Choroid plexus epithelial cell (primary cell): ENCODE measurements around the gene STAP2.
"Not testable (repeated sequence)": the region's sequence is repeated elsewhere in the genome, so short reads cannot be mapped to it uniquely, and the experiment has no call there.

ENCODE experiments used
- DNase-seq: peaks from one replicate; pipeline ENCODE4 v3.0.0-alpha.2; 2010; ENCODE audit warnings: low read depth
- H3K4me3 ChIP-seq: 2 replicates; pipeline ENCODE4 v1.5.1; 2011; ENCODE audit warnings: low read depth, mild to moderate bottlenecking, control low read depth, low read length, moderate library complexity
- TF ChIP-seq, protein P1 (sequence below): conservative IDR thresholded peaks from 2 replicates; pipeline ENCODE4 v1.5.1; 2011; ENCODE audit warnings: low read depth, mild to moderate bottlenecking, control low read depth, inconsistent platforms, low read length, moderate library complexity

STAP2 gene

DNA sequence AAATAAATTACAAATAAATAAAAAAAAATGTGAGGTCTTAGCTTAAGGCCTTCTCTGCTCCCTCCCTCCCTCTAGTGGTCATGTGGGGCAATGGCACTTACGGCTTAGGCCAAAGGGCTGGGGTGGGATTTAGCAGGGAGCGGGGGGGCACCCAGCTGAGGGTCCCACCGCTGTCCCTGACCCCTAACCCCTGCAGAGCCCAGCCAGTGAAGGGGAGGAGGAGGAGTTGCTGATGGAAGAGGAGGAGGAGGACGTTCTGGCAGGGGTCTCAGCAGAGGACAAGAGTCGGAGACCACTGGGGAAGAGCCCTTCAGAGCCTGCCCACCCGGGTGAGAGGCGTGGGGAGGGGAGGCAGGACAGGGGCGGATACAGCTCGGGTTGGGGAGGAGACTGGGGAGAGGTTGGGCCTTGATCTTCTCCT lies 14.1 kb upstream of the STAP2 start:
- no peak overlapping the region for H3K4me3 ChIP-seq
- peak; percentile 81 for DNase-seq
- TF ChIP-seq, protein P1, sequence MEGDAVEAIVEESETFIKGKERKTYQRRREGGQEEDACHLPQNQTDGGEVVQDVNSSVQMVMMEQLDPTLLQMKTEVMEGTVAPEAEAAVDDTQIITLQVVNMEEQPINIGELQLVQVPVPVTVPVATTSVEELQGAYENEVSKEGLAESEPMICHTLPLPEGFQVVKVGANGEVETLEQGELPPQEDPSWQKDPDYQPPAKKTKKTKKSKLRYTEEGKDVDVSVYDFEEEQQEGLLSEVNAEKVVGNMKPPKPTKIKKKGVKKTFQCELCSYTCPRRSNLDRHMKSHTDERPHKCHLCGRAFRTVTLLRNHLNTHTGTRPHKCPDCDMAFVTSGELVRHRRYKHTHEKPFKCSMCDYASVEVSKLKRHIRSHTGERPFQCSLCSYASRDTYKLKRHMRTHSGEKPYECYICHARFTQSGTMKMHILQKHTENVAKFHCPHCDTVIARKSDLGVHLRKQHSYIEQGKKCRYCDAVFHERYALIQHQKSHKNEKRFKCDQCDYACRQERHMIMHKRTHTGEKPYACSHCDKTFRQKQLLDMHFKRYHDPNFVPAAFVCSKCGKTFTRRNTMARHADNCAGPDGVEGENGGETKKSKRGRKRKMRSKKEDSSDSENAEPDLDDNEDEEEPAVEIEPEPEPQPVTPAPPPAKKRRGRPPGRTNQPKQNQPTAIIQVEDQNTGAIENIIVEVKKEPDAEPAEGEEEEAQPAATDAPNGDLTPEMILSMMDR, result peak; percentile 78

DNA sequence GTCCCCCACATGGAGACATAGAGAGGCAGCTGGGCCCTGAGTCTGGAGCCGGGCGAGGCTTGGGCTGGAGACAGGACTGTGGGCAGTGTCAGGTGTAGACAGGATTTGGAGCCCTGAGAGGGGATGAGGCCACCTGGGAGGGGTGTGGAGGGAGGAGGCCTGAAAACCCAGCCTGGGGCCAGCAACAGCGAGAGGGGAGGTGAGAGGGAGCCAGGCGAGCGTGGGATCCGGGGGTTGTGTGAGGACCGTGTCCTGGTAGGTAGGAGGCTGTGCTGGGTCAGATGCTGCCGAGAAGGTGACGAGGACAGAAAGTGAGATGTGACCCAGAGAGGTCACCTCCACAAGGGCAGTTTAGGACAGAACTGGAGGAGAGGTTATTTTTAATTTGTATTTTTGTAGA lies 12.1 kb upstream of the STAP2 start:
- TF ChIP-seq, protein P1, result no peak
- DNase-seq, result no peak
- no peak overlapping the region for H3K4me3 ChIP-seq

DNA sequence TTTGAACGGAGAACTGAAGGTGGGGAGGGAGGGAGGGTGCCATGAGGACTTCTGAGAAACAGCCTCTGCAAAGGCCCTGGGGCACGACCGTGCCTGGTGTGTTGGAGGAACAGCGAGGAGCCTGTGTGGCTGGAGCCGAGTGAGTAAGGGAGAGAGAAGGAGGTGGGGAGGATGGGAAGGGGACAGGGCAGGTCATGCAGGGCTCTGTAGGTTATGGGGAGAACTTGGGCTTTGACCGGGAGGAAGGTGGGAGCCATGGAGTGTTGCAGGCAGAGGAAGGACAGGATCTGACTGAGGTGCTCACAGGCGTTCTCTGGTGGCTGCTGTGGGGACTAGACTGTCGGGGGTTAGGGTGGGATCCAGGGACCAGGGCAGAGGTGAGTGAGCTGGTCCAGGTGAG lies 11.5 kb upstream of the STAP2 start:
- DNase-seq, result no peak
- TF ChIP-seq, protein P1, result no peak

DNA sequence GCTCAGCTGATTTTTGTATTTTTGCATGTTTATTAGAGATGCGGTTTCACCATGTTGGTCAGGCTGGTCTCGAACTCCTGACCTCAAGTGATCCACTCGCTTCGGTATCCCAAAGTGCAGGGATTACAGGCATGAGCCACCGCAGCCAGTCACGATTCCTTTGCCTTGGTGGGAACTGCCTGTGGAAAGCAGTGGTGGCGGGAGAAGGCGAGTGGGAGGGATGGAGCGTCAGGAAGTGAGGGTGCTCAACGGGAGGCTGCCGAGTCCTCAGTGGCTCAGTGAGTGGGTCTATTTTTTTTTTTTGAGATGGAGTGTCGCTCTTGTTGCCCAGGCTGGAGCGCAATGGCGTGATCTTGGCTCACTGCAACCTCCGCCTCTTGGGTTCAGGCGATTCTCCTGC lies 10.6 kb upstream of the STAP2 start:
- H3K4me3 ChIP-seq, DNase-seq: not testable (repeated sequence)

More for the DNA sequence above, 11.5 kb upstream of the STAP2 start:
- H3K4me3 ChIP-seq, result no peak overlapping the region

DNA sequence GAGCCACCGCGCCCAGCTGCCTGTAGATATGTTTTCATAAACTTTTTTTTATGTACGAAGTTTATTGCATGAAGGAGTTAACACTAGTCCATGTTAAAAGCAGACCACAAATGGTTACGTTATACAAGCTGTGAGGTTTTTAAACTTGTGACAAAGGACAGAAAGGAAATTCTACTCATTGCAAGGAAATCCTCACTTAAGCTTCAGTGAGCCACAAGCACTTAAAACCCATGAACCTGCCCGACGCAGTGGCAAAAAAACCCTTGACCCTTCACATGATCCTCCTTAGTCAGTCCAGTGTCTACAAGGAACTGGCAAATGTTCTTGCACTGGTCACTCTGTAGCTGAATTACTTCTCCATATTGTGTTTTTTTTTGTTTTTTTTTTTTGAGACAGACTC lies 8.9 kb upstream of the STAP2 start:
- no peak for DNase-seq
- TF ChIP-seq, protein P1, result no peak
- H3K4me3 ChIP-seq, result no peak overlapping the region

DNA sequence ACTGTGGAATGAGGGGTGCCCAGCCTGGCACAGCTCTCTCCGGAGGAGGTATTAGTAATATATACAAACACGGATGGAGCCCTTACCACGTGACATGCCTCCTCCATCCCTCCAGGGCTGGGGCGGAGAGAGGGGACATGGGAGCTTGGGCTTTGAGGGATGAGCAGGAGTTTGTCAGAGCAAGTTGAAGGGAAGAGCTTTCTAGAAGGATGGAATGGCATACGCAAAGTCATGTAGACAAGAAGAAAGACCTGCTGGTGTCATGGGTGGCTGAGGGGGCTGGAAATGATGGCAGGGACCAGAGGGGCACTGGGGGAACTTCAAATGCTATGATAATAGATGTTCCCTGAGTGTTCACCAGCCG lies 7.4 kb upstream of the STAP2 start:
- no peak for DNase-seq
- no peak overlapping the region for H3K4me3 ChIP-seq
- TF ChIP-seq, protein P1, result no peak

DNA sequence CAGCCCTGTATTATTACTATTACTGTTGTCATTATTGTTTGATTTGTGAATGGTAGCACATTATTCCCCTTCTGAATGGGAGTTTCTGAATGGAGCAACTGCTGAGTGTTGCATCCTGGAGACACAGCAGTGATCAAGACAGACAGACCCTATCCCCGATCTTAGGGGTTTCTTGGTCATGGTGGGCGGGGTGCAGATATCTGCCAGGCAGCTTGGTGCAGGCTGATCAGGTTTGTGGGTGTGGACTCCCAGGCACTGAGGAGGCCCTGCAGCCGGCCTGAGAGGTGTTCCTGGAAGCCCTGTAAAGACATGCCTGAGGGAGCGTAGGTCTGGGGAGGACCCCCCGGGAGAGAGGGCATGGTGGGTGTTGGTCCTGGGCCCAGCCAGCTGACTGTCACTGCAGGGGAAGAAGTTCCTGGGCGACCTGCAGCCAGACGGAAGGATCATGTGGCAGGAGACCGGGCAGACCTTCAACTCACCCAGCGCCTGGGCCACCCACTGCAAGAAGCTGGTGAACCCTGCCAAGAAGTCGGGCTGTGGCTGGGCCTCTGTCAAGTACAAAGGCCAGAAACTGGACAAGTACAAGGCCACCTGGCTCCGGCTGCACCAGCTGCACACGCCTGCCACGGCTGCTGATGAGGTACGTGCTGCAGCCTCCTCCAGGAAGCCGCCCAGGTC lies 6.9 kb upstream of the STAP2 start:
- no peak overlapping the region for H3K4me3 ChIP-seq
- TF ChIP-seq, protein P1, result no peak
- DNase-seq, result no peak
